ENCODE measurements around the gene C10orf143.
"Not testable (repeated sequence)": the region's sequence is repeated elsewhere in the genome, so short reads cannot be mapped to it uniquely, and the experiment has no call there.

C10orf143 gene

GRCh38 chr10:130111113-130111851 lies 652 bp upstream of the C10orf143 start:
- DNase-seq = peak; percentile 78

- DNase-seq = peak; percentile 5
Observed at GRCh38 chr10:130109796-130110245, 809 bp downstream of the C10orf143 start.

GRCh38 chr10:130108934-130109604 lies 1.6 kb downstream of the C10orf143 start:
- DNase-seq = no peak

GRCh38 chr10:130108146-130108545 lies 2.5 kb downstream of the C10orf143 start:
- not testable (repeated sequence) for DNase-seq

GRCh38 chr10:130105724-130106123 lies 4.9 kb downstream of the C10orf143 start:
- no peak for DNase-seq

- no peak for DNase-seq
Observed at GRCh38 chr10:130099344-130099743, 11.3 kb downstream of the C10orf143 start.

- DNase-seq = not testable (repeated sequence)
Observed at GRCh38 chr10:130090565-130090964, 20.1 kb downstream of the C10orf143 start.

- no peak for DNase-seq
Observed at GRCh38 chr10:130080461-130080814, 30.2 kb downstream of the C10orf143 start.

GRCh38 chr10:130079614-130080460 lies 30.8 kb downstream of the C10orf143 start:
- DNase-seq = no peak

GRCh38 chr10:130078120-130078519 lies 32.5 kb downstream of the C10orf143 start:
- no peak for DNase-seq

- no peak for DNase-seq
Observed at GRCh38 chr10:130076681-130077080, 33.9 kb downstream of the C10orf143 start.

- no peak for DNase-seq
Observed at GRCh38 chr10:130074639-130075038, 36.0 kb downstream of the C10orf143 start.

- DNase-seq = no peak
Observed at GRCh38 chr10:130073912-130074311, 36.7 kb downstream of the C10orf143 start.

GRCh38 chr10:130072247-130072646 lies 38.4 kb downstream of the C10orf143 start:
- DNase-seq = no peak

- no peak for DNase-seq
Observed at GRCh38 chr10:130067893-130068292, 42.7 kb downstream of the C10orf143 start.

GRCh38 chr10:130066743-130067142 lies 43.9 kb downstream of the C10orf143 start:
- no peak for DNase-seq

- DNase-seq = no peak
Observed at GRCh38 chr10:130065251-130065650, 45.4 kb downstream of the C10orf143 start.

GRCh38 chr10:130064783-130065182 lies 45.8 kb downstream of the C10orf143 start:
- no peak for DNase-seq

- DNase-seq = no peak
Observed at GRCh38 chr10:130062976-130063375, 47.7 kb downstream of the C10orf143 start.

- DNase-seq = no peak
Observed at GRCh38 chr10:130062201-130062600, 48.4 kb downstream of the C10orf143 start.

GRCh38 chr10:130061760-130062159 lies 48.9 kb downstream of the C10orf143 start:
- DNase-seq = no peak

GRCh38 chr10:130054021-130054420 lies 56.6 kb downstream of the C10orf143 start:
- DNase-seq = no peak

- no peak for DNase-seq
Observed at GRCh38 chr10:130053561-130053960, 57.1 kb downstream of the C10orf143 start.

- DNase-seq = no peak
Observed at GRCh38 chr10:130052193-130052592, 58.4 kb downstream of the C10orf143 start.

All from NCI-H2081 treated with DMSO at 0.1 percent for 48 hours (cell line).